ENCODE data around the gene RND2. TPM values are rescaled to one million over a fixed set of nuclear protein-coding genes. Genes with fewer than 3 reads are reported as not detected.

The RND2 gene
- total and polyA plus RNA-seq, 2 of the 13 experiments (the other 11 are each of a cell fraction or from before 2014, with no cell fraction given): 0.05 to 0.11 TPM

DNA sequence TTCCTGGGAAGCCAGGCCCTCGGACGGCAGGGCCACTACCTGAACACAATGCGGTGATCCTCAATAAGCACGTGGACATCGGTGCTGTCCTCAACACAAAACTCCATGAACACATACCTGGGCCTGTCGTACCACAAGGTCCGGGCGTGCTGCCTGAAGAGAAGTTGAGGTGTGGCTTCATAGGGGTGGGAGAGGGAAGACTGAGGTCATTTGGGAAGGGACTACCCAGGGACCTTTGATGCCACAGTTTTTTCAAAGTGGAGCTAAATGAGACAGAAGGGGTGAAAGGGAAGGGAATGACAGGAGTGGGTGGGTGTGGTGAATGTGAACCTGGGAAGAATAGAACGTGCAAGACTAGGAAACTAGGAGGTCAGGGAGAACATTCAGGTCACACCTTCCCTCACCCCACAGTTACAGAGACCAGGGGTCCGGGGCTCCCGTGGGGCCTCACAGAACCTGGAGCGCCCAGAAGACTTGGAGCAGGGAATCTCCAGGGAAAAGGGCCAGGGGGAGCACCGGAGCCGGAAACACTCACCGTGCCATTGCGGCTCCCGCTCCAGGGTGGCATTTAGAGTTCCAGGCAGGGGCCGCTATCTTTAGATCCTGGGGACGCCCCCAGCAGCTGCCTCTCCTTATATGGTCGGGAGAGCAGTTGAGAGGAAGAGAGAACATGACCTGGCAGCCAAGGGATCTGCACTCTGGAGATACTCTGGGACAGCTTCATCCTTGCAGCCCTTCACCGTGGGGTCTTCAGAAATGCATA lies 45.3 kb upstream of the RND2 start, which contains the start of gene PTGES3L (continued):
- TF ChIP-seq CEBPB (IDR thresholded peaks at IDR 0.05; ENCODE audit: borderline replicate concordance, low read depth, low read length) (no peak), ZNF737 (CRISPR knock-in tag; IDR thresholded peaks at IDR 0.05; ENCODE audit: borderline replicate concordance) (no peak), TGIF2 (CRISPR knock-in tag; IDR thresholded peaks at IDR 0.05) (no peak; the same call in 1 of the 2 replicates), ZSCAN29 (CRISPR knock-in tag; conservative IDR thresholded peaks at IDR 0.05) (no peak), MYNN (CRISPR knock-in tag; IDR thresholded peaks at IDR 0.05; ENCODE audit: low read depth) (no peak), FOXC1 (CRISPR knock-in tag; IDR thresholded peaks at IDR 0.05; ENCODE audit: borderline replicate concordance) (0 out of 2 replicates have a peak, but pooled peaks have one; percentile 12), HNF4A (CRISPR knock-in tag; IDR thresholded peaks at IDR 0.05) (peak; percentile 3; the same call in 1 of the 2 replicates), TMF1 (CRISPR knock-in tag; IDR thresholded peaks at IDR 0.05; ENCODE audit: low read depth) (no peak), KLF6 (CRISPR knock-in tag; IDR thresholded peaks at IDR 0.05) (no peak), SALL1 (CRISPR knock-in tag; IDR thresholded peaks at IDR 0.05) (no peak), KAT7 (CRISPR knock-in tag; IDR thresholded peaks at IDR 0.05; ENCODE audit: borderline replicate concordance) (no peak; the same call in 1 of the 2 replicates), HOXA7 (CRISPR knock-in tag; IDR thresholded peaks at IDR 0.05) (no peak), MBD4 (IDR thresholded peaks at IDR 0.05; ENCODE audit: borderline replicate concordance, low read length) (no peak)
- TF ChIP-seq, protein P1, sequence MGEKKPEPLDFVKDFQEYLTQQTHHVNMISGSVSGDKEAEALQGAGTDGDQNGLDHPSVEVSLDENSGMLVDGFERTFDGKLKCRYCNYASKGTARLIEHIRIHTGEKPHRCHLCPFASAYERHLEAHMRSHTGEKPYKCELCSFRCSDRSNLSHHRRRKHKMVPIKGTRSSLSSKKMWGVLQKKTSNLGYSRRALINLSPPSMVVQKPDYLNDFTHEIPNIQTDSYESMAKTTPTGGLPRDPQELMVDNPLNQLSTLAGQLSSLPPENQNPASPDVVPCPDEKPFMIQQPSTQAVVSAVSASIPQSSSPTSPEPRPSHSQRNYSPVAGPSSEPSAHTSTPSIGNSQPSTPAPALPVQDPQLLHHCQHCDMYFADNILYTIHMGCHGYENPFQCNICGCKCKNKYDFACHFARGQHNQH (CRISPR knock-in tag; IDR thresholded peaks at IDR 0.05): no peak
- TF ChIP-seq, protein P2, sequence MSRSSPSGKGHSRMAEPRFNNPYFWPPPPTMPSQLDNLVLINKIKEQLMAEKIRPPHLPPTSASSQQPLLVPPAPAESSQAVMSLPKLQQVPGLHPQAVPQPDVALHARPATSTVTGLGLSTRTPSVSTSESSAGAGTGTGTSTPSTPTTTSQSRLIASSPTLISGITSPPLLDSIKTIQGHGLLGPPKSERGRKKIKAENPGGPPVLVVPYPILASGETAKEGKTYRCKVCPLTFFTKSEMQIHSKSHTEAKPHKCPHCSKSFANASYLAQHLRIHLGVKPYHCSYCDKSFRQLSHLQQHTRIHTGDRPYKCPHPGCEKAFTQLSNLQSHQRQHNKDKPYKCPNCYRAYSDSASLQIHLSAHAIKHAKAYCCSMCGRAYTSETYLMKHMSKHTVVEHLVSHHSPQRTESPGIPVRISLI (CRISPR knock-in tag; IDR thresholded peaks at IDR 0.05; ENCODE audit: borderline replicate concordance): no peak
- TF ChIP-seq, protein P3, sequence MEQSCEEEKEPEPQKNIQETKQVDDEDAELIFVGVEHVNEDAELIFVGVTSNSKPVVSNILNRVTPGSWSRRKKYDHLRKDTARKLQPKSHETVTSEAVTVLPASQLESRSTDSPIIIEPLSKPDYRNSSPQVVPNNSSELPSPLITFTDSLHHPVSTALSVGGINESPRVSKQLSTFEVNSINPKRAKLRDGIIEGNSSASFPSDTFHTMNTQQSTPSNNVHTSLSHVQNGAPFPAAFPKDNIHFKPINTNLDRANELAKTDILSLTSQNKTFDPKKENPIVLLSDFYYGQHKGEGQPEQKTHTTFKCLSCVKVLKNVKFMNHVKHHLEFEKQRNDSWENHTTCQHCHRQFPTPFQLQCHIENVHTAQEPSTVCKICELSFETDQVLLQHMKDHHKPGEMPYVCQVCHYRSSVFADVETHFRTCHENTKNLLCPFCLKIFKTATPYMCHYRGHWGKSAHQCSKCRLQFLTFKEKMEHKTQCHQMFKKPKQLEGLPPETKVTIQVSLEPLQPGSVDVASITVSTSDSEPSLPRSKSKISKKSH (CRISPR knock-in tag; IDR thresholded peaks at IDR 0.05; ENCODE audit: borderline replicate concordance): peak; percentile 74; the same call in 1 of the 2 replicates
- TF ChIP-seq, protein P4, sequence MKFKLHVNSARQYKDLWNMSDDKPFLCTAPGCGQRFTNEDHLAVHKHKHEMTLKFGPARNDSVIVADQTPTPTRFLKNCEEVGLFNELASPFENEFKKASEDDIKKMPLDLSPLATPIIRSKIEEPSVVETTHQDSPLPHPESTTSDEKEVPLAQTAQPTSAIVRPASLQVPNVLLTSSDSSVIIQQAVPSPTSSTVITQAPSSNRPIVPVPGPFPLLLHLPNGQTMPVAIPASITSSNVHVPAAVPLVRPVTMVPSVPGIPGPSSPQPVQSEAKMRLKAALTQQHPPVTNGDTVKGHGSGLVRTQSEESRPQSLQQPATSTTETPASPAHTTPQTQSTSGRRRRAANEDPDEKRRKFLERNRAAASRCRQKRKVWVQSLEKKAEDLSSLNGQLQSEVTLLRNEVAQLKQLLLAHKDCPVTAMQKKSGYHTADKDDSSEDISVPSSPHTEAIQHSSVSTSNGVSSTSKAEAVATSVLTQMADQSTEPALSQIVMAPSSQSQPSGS (CRISPR knock-in tag; IDR thresholded peaks at IDR 0.05): no peak

All from HepG2 (cell line).